Body of pancreas (tissue), 4 donors: ENCODE data around the gene ATP11C. TPM values are rescaled to one million over a fixed set of nuclear protein-coding genes. Genes with fewer than 3 reads are reported as not detected.

ENCODE experiments used
- ATAC-seq: fragments of 150-250 bp; one replicate; pipeline ENCODE4 v1.9.1; 2016
- DNase-seq, 4 donors: peaks; one replicate each; pipeline ENCODE4 v3.0.0-alpha.2; 2019
- H3K27ac ChIP-seq, 4 donors: fragments of 200-600 bp; sonication (generic); 1 replicate in 3 of 4; 2 replicates in 1 of 4; pipeline versions ENCODE4 v1.5.1 to v1.6.1; 2016 to 2019; ENCODE audit warnings: mild to moderate bottlenecking in 1 of 4, mixed read lengths in 1 of 4, moderate library complexity in 1 of 4
- H3K27me3 ChIP-seq, 2 donors: fragments of 200-600 bp; sonication (generic); one replicate each; pipeline ENCODE4 v1.6.0; 2016; ENCODE audit warnings: mild to moderate bottlenecking in 1 of 2
- H3K36me3 ChIP-seq, 2 donors: fragments of 200-600 bp; sonication (generic); replicated peaks in 1 of 2; 2 replicates each; pipeline ENCODE4 v1.5.1; 2016; ENCODE audit warnings: low read depth in 2 of 2; ENCODE audit not compliant: insufficient read depth in 1 of 2
- H3K4me1 ChIP-seq: fragments of 200-600 bp; sonication (generic); one replicate; pipeline ENCODE4 v1.6.0; 2016
- H3K4me3 ChIP-seq, 2 donors: fragments of 200-600 bp; sonication (generic); 1 replicate in 1 of 2; 2 replicates in 1 of 2; pipeline ENCODE4 v1.5.1; 2016 to 2019
- H3K9me3 ChIP-seq, 3 donors: fragments of 200-600 bp; sonication (generic); 1 replicate in 2 of 3; 2 replicates in 1 of 3; pipeline ENCODE4 v1.5.1; 2016
- CTCF ChIP-seq, 7 experiments: fragments of 450-650 bp in 4 of 7; fragments of 200-600 bp in 3 of 7; sonication (generic) in 3 of 7; IDR thresholded peaks; one replicate each; pipeline ENCODE4 v1.5.1; 2016 to 2019; ENCODE audit warnings: antibody characterized with exemption in 7 of 7
- POLR2A ChIP-seq, 3 donors: fragments of 450-650 bp; IDR thresholded peaks; one replicate each; pipeline ENCODE4 v1.6.1; 2016; ENCODE audit warnings: antibody characterized with exemption in 3 of 3, mild to moderate bottlenecking in 2 of 3
- WGBS, 2 donors: methylation state at CpG; one replicate each; pipeline ENCODE4 v1.1.5; 2017; 5-methylcytosine and 5-hydroxymethylcytosine counted together
- intact Hi-C: fragments of 100-400 bp; cut with DNase I; formaldehyde crosslinking; loops from one replicate; pipeline ENCODE4 v1.15.1; 2023
- total RNA-seq, 2 donors: library from RNA; depleted of rRNA; stranded (reverse); fragments of >200 nt; gene quantifications; one replicate each; pipeline ENCODE4 v1.1.0, GENCODE V29; 2016

ATP11C gene
- total RNA-seq, 2 donors from 2014 or later = 10.5 to 14.5 TPM

GRCh38 chrX:139914421-139914820 lies 18.4 kb downstream of the ATP11C start:
- 92 to 100% methylated on average over 1 of the region's 1 CpG for WGBS, 2 donors
- Histone ChIP-seq H3K36me3 (no peaks in the 10 kb centered on the region), H3K27ac (no peak overlapping the region), H3K4me1 (no peaks in the 10 kb centered on the region), H3K9me3 (no peaks in the 10 kb centered on the region), H3K27me3 (no peaks in the 10 kb centered on the region), H3K4me3 (no peak overlapping the region)
- ATAC-seq = no peak
- DNase-seq = no peak
- TF ChIP-seq CTCF (IDR thresholded peaks at IDR 0.05) = no peak
- no peak for TF ChIP-seq POLR2A (IDR thresholded peaks at IDR 0.05)
- intact Hi-C loops = no loop called here

- H3K4me1 ChIP-seq = no peaks in the 10 kb centered on the region
- H3K27me3 ChIP-seq = no peaks in the 10 kb centered on the region
- H3K27ac ChIP-seq = no peak overlapping the region
- H3K4me3 ChIP-seq = no peak overlapping the region
- intact Hi-C loops = no loop called here
- TF ChIP-seq CTCF (IDR thresholded peaks at IDR 0.05) (no peak), POLR2A (IDR thresholded peaks at IDR 0.05) (no peak)
- WGBS, 2 donors = 75 to 80% methylated on average over 3 of the region's 3 CpGs
- H3K9me3 ChIP-seq = no peaks in the 10 kb centered on the region
- H3K36me3 ChIP-seq = no peaks in the 10 kb centered on the region
- ATAC-seq = no peak
- DNase-seq = no peak
Observed at GRCh38 chrX:139909712-139910111, 23.1 kb downstream of the ATP11C start.

GRCh38 chrX:139907078-139907477 lies 25.8 kb downstream of the ATP11C start:
- H3K4me3 ChIP-seq = no peak overlapping the region
- no peak overlapping the region for H3K27ac ChIP-seq
- H3K36me3 ChIP-seq = no peaks in the 10 kb centered on the region
- no peak for DNase-seq
- H3K9me3 ChIP-seq = no peaks in the 10 kb centered on the region
- H3K27me3 ChIP-seq = no peaks in the 10 kb centered on the region
- WGBS, 2 donors = 96% methylated on average over 3 of the region's 3 CpGs
- intact Hi-C loops = no loop called here
- no peak for TF ChIP-seq CTCF (IDR thresholded peaks at IDR 0.05)
- no peak for TF ChIP-seq POLR2A (IDR thresholded peaks at IDR 0.05)
- no peaks in the 10 kb centered on the region for H3K4me1 ChIP-seq
- ATAC-seq = no peak

- no peak for DNase-seq
- ATAC-seq = no peak
- Histone ChIP-seq H3K27me3 (no peaks in the 10 kb centered on the region), H3K4me1 (no peaks in the 10 kb centered on the region), H3K4me3 (no peak overlapping the region), H3K36me3 (no peaks in the 10 kb centered on the region), H3K9me3 (no peaks in the 10 kb centered on the region), H3K27ac (no peak overlapping the region)
- WGBS, 2 donors = 91 to 92% methylated on average over 1 to 2 of the region's 2 CpGs
- no peak for TF ChIP-seq CTCF (IDR thresholded peaks at IDR 0.05)
- TF ChIP-seq POLR2A (IDR thresholded peaks at IDR 0.05) = no peak
- intact Hi-C loops = no loop called here
Observed at GRCh38 chrX:139905743-139906142, 27.1 kb downstream of the ATP11C start.

GRCh38 chrX:139905051-139905450 lies 27.8 kb downstream of the ATP11C start:
- WGBS, 2 donors = 36 to 43% methylated on average over 3 of the region's 3 CpGs
- Histone ChIP-seq H3K9me3 (no peaks in the 10 kb centered on the region), H3K4me1 (no peaks in the 10 kb centered on the region), H3K4me3 (no peak overlapping the region), H3K27ac (no peak overlapping the region), H3K36me3 (no peaks in the 10 kb centered on the region), H3K27me3 (no peaks in the 10 kb centered on the region)
- DNase-seq (no peak), ATAC-seq (no peak)
- intact Hi-C loops = no loop called here
- TF ChIP-seq CTCF (IDR thresholded peaks at IDR 0.05) = no peak
- TF ChIP-seq POLR2A (IDR thresholded peaks at IDR 0.05) = no peak
